K562 (cell line): ENCODE data around the gene NFKBIB. TPM values are rescaled to one million over a fixed set of nuclear protein-coding genes. Genes with fewer than 3 reads are reported as not detected.

Source experiments
- ATAC-seq: fragments of 200-7000 bp; cut with Tn5 transposase; 3 replicates; pipeline ENCODE4 v1.9.1; 2020; ENCODE audit warnings: moderate library complexity
- BruUV-seq: library from RNA; stranded (reverse); fragments of 400-500 nt; replicated peaks from 2 replicates; lab custom pipeline; 2021; lab: Mats Ljungman, UMichigan
- CTCF ChIA-PET: fragments of 300-600 bp; formaldehyde crosslinking; extraction: SDS; loops from one replicate; lab custom pipeline; 2021; ENCODE audit warnings: low intra/inter-chr PET ratio; lab: Yijun Ruan, JAX
- POLR2A ChIA-PET: fragments of 300-600, 350-650 bp; sonication (Branson Sonifier 250); formaldehyde crosslinking; extraction: SDS; loops from one replicate; lab custom pipeline; 2021; ENCODE audit warnings: antibody characterized with exemption, inconsistent platforms; lab: Yijun Ruan, JAX
- DNase-seq, 4 experiments: peaks; one replicate each; pipeline versions ENCODE4 v3.0.0 to v3.0.0-alpha.2; 2011 to 2018; ENCODE audit warnings: low spot score in 3 of 4, mixed read lengths in 3 of 4; ENCODE audit errors: extremely low read depth in 1 of 4
- FAIRE-seq: peaks from 2 replicates; lab custom pipeline; 2011; peaks lifted over from hg19 to GRCh38; lab: Jason Lieb, UNC
- H2AFZ ChIP-seq: 2 replicates; pipeline ENCODE4 v1.6.0; 2011; ENCODE audit warnings: low read depth, low read length, control low read depth, inconsistent platforms
- H3K27ac ChIP-seq: fragments of 200-600 bp; 3 replicates; pipeline ENCODE4 v1.8.0; 2011; ENCODE audit warnings: low read depth, mild to moderate bottlenecking, control low read depth, inconsistent platforms, low read length, moderate library complexity, mixed read lengths; ENCODE audit errors: extremely low read depth
- H3K27me3 ChIP-seq, 2 experiments: fragments of 300-600 bp in 1 of 2; 2 replicates in 1 of 2; 3 replicates in 1 of 2; pipeline versions ENCODE4 v1.6.0 to v1.8.0; 2011; ENCODE audit warnings: inconsistent platforms in 2 of 2, low read length in 2 of 2, mild to moderate bottlenecking in 1 of 2, mixed read lengths in 1 of 2, moderate library complexity in 1 of 2; ENCODE audit not compliant: control insufficient read depth in 2 of 2, insufficient read depth in 2 of 2
- H3K36me3 ChIP-seq: fragments of 300-600 bp; 3 replicates; pipeline ENCODE4 v1.8.0; 2011; ENCODE audit warnings: mild to moderate bottlenecking, low read length, inconsistent platforms; ENCODE audit not compliant: control insufficient read depth, insufficient read depth
- H3K4me1 ChIP-seq, 2 experiments: fragments of 200-600 bp in 1 of 2; replicated peaks in 1 of 2; 2 replicates in 1 of 2; 3 replicates in 1 of 2; pipeline versions ENCODE4 v1.5.1 to v1.8.0; 2011; ENCODE audit warnings: inconsistent platforms in 2 of 2, low read length in 2 of 2, mild to moderate bottlenecking in 1 of 2, mixed read lengths in 1 of 2, moderate library complexity in 1 of 2; ENCODE audit not compliant: control insufficient read depth in 2 of 2, insufficient read depth in 2 of 2
- H3K4me2 ChIP-seq: 2 replicates; pipeline ENCODE4 v1.6.1; 2011; ENCODE audit warnings: low read length, control low read depth, inconsistent platforms, mixed read lengths; ENCODE audit not compliant: insufficient read depth
- H3K4me3 ChIP-seq: fragments of 200-600 bp; sonication (generic), shearing (Covaris generic); 2 replicates; pipeline ENCODE4 v1.5.1; 2016; ENCODE audit warnings: control low read depth, inconsistent platforms
- H3K79me2 ChIP-seq: fragments of 200-600 bp; 3 replicates; pipeline ENCODE4 v1.8.0; 2011; ENCODE audit warnings: low read length, inconsistent platforms; ENCODE audit not compliant: control insufficient read depth, insufficient read depth
- H3K9ac ChIP-seq, 2 experiments: 2 replicates each; pipeline versions ENCODE4 v1.6.0 to v1.6.1; 2011; ENCODE audit warnings: low read depth in 2 of 2, low read length in 2 of 2, control low read depth in 1 of 2, inconsistent platforms in 1 of 2, mild to moderate bottlenecking in 1 of 2, mixed read lengths in 1 of 2; ENCODE audit not compliant: insufficient read depth in 1 of 2
- H3K9me1 ChIP-seq: one replicate; pipeline ENCODE4 v1.6.0; 2011; ENCODE audit warnings: inconsistent platforms, mild to moderate bottlenecking, low read length, moderate library complexity; ENCODE audit not compliant: control insufficient read depth, insufficient read depth
- H3K9me3 ChIP-seq: replicated peaks from 2 replicates; pipeline ENCODE4 v1.5.1; 2011; ENCODE audit warnings: low read depth, low read length, inconsistent platforms; ENCODE audit not compliant: control insufficient read depth, insufficient read depth
- H4K20me1 ChIP-seq: replicated peaks from 2 replicates; pipeline ENCODE4 v1.6.1; 2011; ENCODE audit warnings: low read length, inconsistent platforms, mixed read lengths; ENCODE audit not compliant: control insufficient read depth, insufficient read depth
- CREB5 ChIP-seq: fragments of 250-450 bp; sonication (Bioruptor Pico); IDR thresholded peaks from 2 replicates; pipeline ENCODE4 v1.5.0; 2020; ENCODE audit warnings: mild to moderate bottlenecking
- IRF1 ChIP-seq: sonication (generic); formaldehyde crosslinking; IDR thresholded peaks from 2 replicates; pipeline ENCODE4 v1.8.0; 2022; ENCODE audit warnings: missing genetic modification reagents, mild to moderate bottlenecking, borderline replicate concordance
- MYBL2 ChIP-seq, 2 experiments: fragments of 450-650 bp in 1 of 2; sonication (generic) in 1 of 2; formaldehyde crosslinking in 1 of 2; IDR thresholded peaks; 2 replicates each; pipeline versions ENCODE4 v1.6.1 to v1.8.1; 2017 to 2022; ENCODE audit warnings: borderline replicate concordance in 1 of 2, inconsistent platforms in 1 of 2, low read depth in 1 of 2, mild to moderate bottlenecking in 1 of 2, missing genetic modification reagents in 1 of 2, moderate library complexity in 1 of 2
- NBN ChIP-seq: fragments of 450-650 bp; IDR thresholded peaks from 2 replicates; pipeline ENCODE4 v1.6.1; 2016; ENCODE audit warnings: low read depth, mild to moderate bottlenecking
- TCFL5 ChIP-seq: fragments of 250-450 bp; sonication (Bioruptor Pico); conservative IDR thresholded peaks from 2 replicates; pipeline ENCODE4 v1.6.1; 2021; ENCODE audit warnings: mild to moderate bottlenecking, moderate library complexity, matching md5 sums
- TEAD4 ChIP-seq, 2 experiments: sonication (generic) in 1 of 2; formaldehyde crosslinking in 1 of 2; IDR thresholded peaks; 2 replicates each; pipeline versions ENCODE4 v1.6.1 to v1.8.0; 2012 to 2022; ENCODE audit warnings: borderline replicate concordance in 1 of 2, inconsistent platforms in 1 of 2, low read length in 1 of 2, mild to moderate bottlenecking in 1 of 2, missing genetic modification reagents in 1 of 2
- WHSC1 ChIP-seq: IDR thresholded peaks from one replicate; pipeline ENCODE4 v1.6.1; 2012; ENCODE audit warnings: low read length, control low read depth, inconsistent platforms
- XRCC5 ChIP-seq: fragments of 200-400 bp; formaldehyde crosslinking; IDR thresholded peaks from 2 replicates; pipeline ENCODE4 v1.6.1; 2017; ENCODE audit warnings: low read depth, mild to moderate bottlenecking, low read length
- ZNF57 ChIP-seq: fragments of 450-650 bp; formaldehyde crosslinking; IDR thresholded peaks from 2 replicates; pipeline ENCODE4 v1.4.0; 2020; ENCODE audit warnings: mild to moderate bottlenecking, moderate library complexity
- ZNF583 ChIP-seq: fragments of 250-450 bp; sonication (Bioruptor Pico); IDR thresholded peaks from 2 replicates; pipeline ENCODE4 v1.4.0; 2020
- WGBS: fragments of 100-300 bp; shearing (Covaris generic); methylation state at CpG from one replicate; pipeline ENCODE4 v1.1.6; 2016; ENCODE audit warnings: low coverage, mixed read lengths; ENCODE audit not compliant: insufficient coverage; ENCODE audit errors: missing lambda C conversion rate; 5-methylcytosine and 5-hydroxymethylcytosine counted together
- in situ Hi-C: fragments of 300-500 bp; cut with MboI; formaldehyde crosslinking; loops from 4 replicates; pipeline ENCODE4 v1.15.0; 2018; ENCODE audit warnings: inconsistent platforms, mixed read lengths
- intact Hi-C: fragments of 100-400 bp; cut with micrococcal nuclease; formaldehyde crosslinking; loops from 2 replicates; pipeline ENCODE4 v1.14.2; 2022
- polyA plus RNA-seq, 8 experiments: library from polyadenylated mRNA; depleted of rRNA in 4 of 8; stranded (reverse) in 5 of 8; unstranded in 3 of 8; fragments of >200 nt; fragmentation: Nextera tagmentation in 2 of 8; fragmentation: Illumina TruSeq in 1 of 8; extraction: Ambion mirVana in 2 of 8; extraction: Trizol in 1 of 8; gene quantifications; 2 replicates each; pipeline versions ENCODE4 v1.2.1 to v1.2.3, GENCODE V29; 2011 to 2014; ENCODE audit warnings: inconsistent platforms in 1 of 8, missing spikeins in 1 of 8
- total RNA-seq, 7 experiments: library from RNA; depleted of rRNA in 6 of 7; stranded (reverse); fragments of >200 nt in 6 of 7; fragmentation: Illumina TruSeq in 2 of 7; extraction: Trizol in 2 of 7; gene quantifications; 2 replicates each; pipeline versions ENCODE4 v1.2.1 to v1.2.3, GENCODE V29; 2011 to 2021; ENCODE audit warnings: low replicate concordance in 1 of 7
- TF ChIP-seq, protein P1 (sequence below): sonication (generic); formaldehyde crosslinking; IDR thresholded peaks from 2 replicates; pipeline ENCODE4 v1.8.0; 2022; ENCODE audit warnings: mild to moderate bottlenecking, missing genetic modification reagents

Gene NFKBIB
- total and polyA plus RNA-seq, 9 of the 15 experiments (the other 6 are each of a cell fraction or from before 2014, with no cell fraction given): 1.5 to 44.9 (median 10.4) TPM

- TF ChIP-seq TEAD4 (IDR thresholded peaks at IDR 0.05; ENCODE audit: low read length) (no peak), TEAD4 (CRISPR knock-in tag; IDR thresholded peaks at IDR 0.05; ENCODE audit: borderline replicate concordance) (no peak)
Measured at GRCh38 chr19:38899447-38900201, at the start of gene NFKBIB, which contains the start of gene SIRT2 (continued).

- Histone ChIP-seq H3K9me1 (no peaks in the 10 kb centered on the region), H3K4me1 (peaks cover 16 to 46% of the 10 kb centered on the region in 2 experiments; a peak in 4 of 5 replicates), H2AFZ (peak overlapping the region; percentile 48), H3K36me3 (peaks cover 35% of the 10 kb centered on the region), H3K27me3 (no peaks in the 10 kb centered on the region), H3K4me2 (peak overlapping the region; percentile 89), H4K20me1 (peaks cover 5% of the 10 kb centered on the region), H3K9me3 (no peaks in the 10 kb centered on the region), H3K79me2 (peaks cover 53% of the 10 kb centered on the region), H3K4me3 (peak overlapping the region; percentile 80), H3K27ac (peak overlapping the region; percentile 99), H3K9ac (peak overlapping the region; percentile 76 to 97)
- no TSS peak for BruUV-seq
- ChIA-PET POLR2A (interaction anchor here (0.7 to 6.0 kb wide), 4 partner anchors 10 to 338 kb away, joined by 3 to 58 read pairs (median 4); no protein-coding TSS in a partner anchor), CTCF (interaction anchor here (1.0 kb wide), 1 partner anchor 80 kb away, joined by 3 read pairs; the partner anchor contains the start of genes MRPS12 and SARS2)
- in situ Hi-C loops (no loop called here), intact Hi-C loops (loop anchor here (1.0 to 2.0 kb wide), 3 partner anchors 31 to 80 kb away; partner anchors contain the start of genes MRPS12 and SARS2)
- FAIRE-seq (peak; percentile 100), DNase-seq (peak; percentile 92 to 100 (median 96)), ATAC-seq (peak; percentile 88)
- WGBS: under 1% methylated on average over 26 of the region's 26 CpGs
- TF ChIP-seq, protein P1, sequence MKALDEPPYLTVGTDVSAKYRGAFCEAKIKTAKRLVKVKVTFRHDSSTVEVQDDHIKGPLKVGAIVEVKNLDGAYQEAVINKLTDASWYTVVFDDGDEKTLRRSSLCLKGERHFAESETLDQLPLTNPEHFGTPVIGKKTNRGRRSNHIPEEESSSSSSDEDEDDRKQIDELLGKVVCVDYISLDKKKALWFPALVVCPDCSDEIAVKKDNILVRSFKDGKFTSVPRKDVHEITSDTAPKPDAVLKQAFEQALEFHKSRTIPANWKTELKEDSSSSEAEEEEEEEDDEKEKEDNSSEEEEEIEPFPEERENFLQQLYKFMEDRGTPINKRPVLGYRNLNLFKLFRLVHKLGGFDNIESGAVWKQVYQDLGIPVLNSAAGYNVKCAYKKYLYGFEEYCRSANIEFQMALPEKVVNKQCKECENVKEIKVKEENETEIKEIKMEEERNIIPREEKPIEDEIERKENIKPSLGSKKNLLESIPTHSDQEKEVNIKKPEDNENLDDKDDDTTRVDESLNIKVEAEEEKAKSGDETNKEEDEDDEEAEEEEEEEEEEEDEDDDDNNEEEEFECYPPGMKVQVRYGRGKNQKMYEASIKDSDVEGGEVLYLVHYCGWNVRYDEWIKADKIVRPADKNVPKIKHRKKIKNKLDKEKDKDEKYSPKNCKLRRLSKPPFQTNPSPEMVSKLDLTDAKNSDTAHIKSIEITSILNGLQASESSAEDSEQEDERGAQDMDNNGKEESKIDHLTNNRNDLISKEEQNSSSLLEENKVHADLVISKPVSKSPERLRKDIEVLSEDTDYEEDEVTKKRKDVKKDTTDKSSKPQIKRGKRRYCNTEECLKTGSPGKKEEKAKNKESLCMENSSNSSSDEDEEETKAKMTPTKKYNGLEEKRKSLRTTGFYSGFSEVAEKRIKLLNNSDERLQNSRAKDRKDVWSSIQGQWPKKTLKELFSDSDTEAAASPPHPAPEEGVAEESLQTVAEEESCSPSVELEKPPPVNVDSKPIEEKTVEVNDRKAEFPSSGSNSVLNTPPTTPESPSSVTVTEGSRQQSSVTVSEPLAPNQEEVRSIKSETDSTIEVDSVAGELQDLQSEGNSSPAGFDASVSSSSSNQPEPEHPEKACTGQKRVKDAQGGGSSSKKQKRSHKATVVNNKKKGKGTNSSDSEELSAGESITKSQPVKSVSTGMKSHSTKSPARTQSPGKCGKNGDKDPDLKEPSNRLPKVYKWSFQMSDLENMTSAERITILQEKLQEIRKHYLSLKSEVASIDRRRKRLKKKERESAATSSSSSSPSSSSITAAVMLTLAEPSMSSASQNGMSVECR (CRISPR knock-in tag): no peak
- no peak for TF ChIP-seq WHSC1
- TF ChIP-seq TCFL5: no peak
- no peak for TF ChIP-seq IRF1 (CRISPR knock-in tag)
- TF ChIP-seq NBN: 0 out of 2 replicates have a peak, but pooled peaks have one; percentile 20
- no peak for TF ChIP-seq ZNF583
- TF ChIP-seq ZNF57: no peak
- TF ChIP-seq CREB5 (CRISPR knock-in tag): no peak
- TF ChIP-seq XRCC5: no peak
- TF ChIP-seq MYBL2 (IDR thresholded peaks at IDR 0.05; ENCODE audit: low read depth): no peak
- TF ChIP-seq MYBL2 (CRISPR knock-in tag; IDR thresholded peaks at IDR 0.05; ENCODE audit: borderline replicate concordance): no peak
Measured at GRCh38 chr19:38850436-38850975, 49.3 kb upstream of the NFKBIB start.
